HG03108 (cell line): Measurements from ENCODE around the gene TFAP2E.

Experiments
- ATAC-seq: cut with Tn5 transposase; IDR thresholded peaks from one replicate; pipeline ENCODE4 v1.9.1; 2021; ENCODE audit warnings: moderate library complexity; ENCODE audit not compliant: unreplicated experiment

The TFAP2E gene

DNA sequence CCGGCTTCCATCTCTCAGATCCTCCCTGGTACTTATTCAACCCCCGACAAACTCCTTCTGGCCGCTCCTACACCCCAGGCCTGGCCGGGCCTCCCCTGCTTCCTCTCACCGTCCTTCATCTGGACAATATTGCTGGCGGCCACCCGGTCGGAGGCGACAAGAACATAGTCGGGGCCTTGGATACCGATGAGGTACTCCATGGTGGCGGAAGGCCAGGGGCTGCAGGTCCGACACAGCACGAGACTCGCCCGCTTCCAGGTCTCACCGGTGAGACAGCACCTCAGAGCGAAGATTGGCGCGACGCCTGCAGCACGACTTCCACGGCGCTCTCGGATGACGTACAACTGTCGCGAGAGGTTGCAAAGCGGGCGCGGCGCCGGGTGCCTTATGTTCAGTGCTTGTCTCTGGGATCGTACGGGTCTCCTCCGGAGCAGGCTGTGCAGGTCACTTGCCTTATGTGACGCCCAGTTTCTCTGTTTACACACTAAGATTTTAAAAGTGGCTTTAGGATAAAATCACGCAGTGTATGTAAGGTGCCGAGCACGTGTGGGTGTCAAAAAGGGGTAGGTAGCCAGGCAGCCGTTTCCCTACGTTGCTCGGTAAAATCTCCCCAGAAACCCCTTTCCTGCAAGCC lies 68.2 kb downstream of the TFAP2E start, which contains the start of gene PSMB2:
PSMB2 (minus strand) TSS at position 294 of the 634 bp plus-strand sequence; CDS start at position 200, 94 bp downstream.
- peak; percentile 67 for ATAC-seq

DNA sequence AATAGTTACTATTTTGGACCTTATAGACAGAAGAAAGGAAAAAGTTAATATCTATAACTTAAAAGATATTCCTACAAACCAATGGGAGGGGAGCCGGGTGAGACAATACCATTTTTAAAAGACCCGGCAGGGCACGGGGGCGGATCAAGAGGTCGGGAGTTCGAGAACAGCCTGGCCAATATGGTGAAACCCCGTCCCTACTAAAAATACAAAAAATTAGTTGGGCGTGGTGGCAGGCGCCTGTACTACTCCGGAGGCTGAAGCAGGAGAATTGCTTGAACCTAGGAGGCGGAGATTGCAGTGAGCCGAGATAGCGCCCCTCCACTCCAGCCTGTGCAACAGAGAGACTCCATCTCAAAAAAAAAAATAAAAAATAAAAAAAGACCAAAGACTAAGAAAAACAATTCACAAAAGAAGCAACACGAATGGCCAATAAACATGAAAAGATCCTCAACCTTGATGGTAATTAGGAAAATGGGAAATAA lies 69.4 kb downstream of the TFAP2E start:
- ATAC-seq: no peak

DNA sequence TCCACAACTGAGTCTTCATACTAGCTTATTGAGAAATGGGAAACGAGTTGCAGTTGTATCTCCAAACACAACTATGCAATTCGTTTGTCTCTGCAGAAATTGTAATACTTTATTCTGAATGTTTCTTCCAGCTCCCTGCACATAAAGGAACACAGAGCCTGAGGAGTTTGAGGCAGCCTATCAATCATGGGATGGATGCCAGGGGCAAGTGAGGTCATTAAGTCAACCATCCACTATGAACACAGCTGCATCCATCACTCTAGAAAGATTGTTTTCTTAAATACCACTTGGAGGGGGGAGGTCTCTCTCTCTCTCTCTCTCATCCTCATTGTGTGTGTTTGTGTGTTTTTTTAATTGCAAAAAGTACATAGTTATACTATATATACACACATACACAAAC lies 71.1 kb downstream of the TFAP2E start:
- no peak for ATAC-seq
